GM18502 (cell line): Measurements from ENCODE around the gene IL17RC.

Experiments
- ATAC-seq: cut with Tn5 transposase; IDR thresholded peaks from one replicate; pipeline ENCODE4 v1.9.1; 2021; ENCODE audit warnings: mild to moderate bottlenecking; ENCODE audit not compliant: unreplicated experiment, poor library complexity

IL17RC gene

DNA sequence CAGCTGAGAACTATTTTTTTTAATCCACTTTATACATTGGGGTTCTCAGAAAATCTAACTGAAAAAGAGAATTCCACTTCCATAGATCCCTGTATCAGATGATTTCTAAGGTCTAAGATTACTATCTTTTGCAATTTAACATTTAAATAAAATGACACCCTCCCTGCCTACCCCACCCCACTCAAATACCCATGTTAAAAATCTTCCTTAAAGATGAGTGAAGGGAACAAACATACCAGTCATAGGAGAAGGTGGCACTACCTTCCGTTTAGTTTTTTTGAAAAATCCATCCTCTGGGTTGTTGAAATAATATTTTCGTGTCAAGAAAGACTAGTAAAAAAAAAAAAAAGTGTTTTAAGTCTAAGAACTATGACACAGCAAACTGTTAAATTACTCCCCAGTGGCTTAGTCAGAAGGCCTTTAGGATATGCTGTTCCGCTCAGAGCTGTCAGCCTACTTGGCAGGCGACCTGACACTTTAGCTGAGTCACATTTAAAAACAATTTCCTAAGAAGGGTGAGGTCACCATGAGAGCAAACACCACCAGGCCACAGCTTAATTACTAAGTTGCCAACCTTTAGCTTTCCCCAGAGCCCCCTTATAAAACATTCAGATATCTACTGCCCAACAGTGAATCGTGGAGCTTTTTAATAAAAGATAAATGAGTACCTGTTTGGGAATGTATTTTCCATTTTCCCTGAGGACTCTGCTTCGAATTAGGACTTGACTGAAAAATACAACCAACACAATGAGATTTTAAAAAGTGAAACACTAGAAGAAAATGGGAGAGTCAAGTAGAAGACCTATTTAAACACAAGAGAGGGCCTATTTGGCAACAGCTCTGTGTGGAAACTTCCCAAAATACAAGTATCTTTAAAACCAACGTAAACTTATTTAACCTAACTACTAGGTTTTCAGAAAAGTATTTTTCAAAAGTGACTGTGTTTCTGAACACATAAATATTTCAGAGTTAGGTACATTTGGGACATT is 60.1 kb downstream of the IL17RC start:
- ATAC-seq, result no peak

DNA sequence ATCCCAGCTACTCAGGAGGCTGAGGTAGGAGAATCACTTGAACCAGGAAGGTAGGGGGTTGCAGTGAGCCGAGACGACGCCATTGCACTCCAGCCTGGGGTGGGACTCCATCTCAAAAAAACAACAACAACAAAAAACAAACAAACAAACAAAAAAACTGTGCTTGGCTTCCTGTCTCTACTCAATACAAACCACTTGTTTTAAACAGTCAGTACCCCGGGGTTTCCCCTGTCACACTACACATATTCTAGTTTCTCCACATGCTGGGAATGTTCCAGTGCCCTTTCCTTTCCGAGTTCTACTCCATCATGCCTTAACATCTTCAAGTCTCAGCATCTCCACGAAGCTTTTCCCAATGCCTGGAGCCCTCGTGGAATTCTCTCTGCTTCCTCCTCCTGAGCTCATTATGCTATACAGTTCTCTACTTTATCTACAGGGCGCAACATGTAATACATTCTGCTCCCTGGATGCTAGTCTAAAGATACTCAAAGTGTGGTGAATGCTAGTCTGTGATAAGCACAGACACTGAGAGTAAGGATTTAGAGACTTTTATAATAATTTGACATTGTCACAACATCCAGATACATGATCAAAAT is 61.9 kb downstream of the IL17RC start:
- no peak for ATAC-seq

DNA sequence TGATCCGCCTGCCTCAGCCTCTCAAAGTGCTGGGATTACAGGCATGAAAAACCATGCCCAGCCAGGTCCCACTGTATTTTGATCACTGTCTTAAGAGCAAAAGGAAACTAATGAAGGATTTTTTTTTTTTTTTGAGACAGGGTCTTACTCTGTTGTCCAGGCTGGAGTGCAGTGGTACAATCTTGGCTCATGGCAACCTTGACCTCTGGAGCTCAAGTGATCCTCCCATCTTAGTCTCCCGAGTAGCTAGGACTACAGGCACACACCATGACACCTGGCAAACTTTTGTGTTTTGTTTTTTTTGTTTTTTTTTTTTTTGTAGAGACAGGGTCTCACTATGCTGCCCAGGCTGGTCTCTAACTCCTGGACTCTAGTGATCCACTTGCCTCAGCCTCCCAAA is 63.4 kb downstream of the IL17RC start:
- ATAC-seq, result no peak
